B cell (primary cell): ENCODE data around the gene RPSA. TPM values are rescaled to one million over a fixed set of nuclear protein-coding genes. Genes with fewer than 3 reads are reported as not detected.

Experiments used
- ATAC-seq: fragments of 200-7000 bp; cut with Tn5 transposase; one replicate; pipeline ENCODE4 v1.10.0; 2021; ENCODE audit warnings: low read depth, mild to moderate bottlenecking, moderate number of reproducible peaks, moderate library complexity
- CTCF ChIA-PET: fragments of 350-600 bp; sonication (Branson Sonifier 250); formaldehyde crosslinking; loops from one replicate; lab custom pipeline; 2021; ENCODE audit warnings: antibody characterized with exemption, inconsistent platforms; lab: Charles Lee
- POLR2A ChIA-PET: fragments of 350-600 bp; sonication (Branson Sonifier 250); formaldehyde crosslinking; loops from one replicate; lab custom pipeline; 2021; ENCODE audit warnings: antibody characterized with exemption; lab: Charles Lee
- DNase-seq: peaks from one replicate; pipeline ENCODE4 v3.0.0; 2013
- H2AFZ ChIP-seq: 2 replicates; pipeline ENCODE4 v1.6.1; 2012; ENCODE audit warnings: mild to moderate bottlenecking, low read depth, low read length; ENCODE audit not compliant: insufficient read depth, poor library complexity, severe bottlenecking
- H3K27ac ChIP-seq, 2 donors: 1 replicate in 1 of 2; 2 replicates in 1 of 2; pipeline ENCODE4 v1.5.1; 2012 to 2013; ENCODE audit warnings: low read length in 2 of 2, mild to moderate bottlenecking in 2 of 2, moderate library complexity in 1 of 2
- H3K27me3 ChIP-seq, 4 experiments: fragments of 200-600 bp in 1 of 4; sonication (generic) in 1 of 4; replicated peaks in 1 of 4; 1 replicate in 2 of 4; 2 replicates in 2 of 4; pipeline versions ENCODE4 v1.6.1 to v1.7.0; 2013 to 2016; ENCODE audit warnings: low read length in 3 of 4, mild to moderate bottlenecking in 2 of 4, mixed read lengths in 1 of 4, moderate library complexity in 1 of 4; ENCODE audit not compliant: insufficient read depth in 4 of 4, control insufficient read depth in 3 of 4; ENCODE audit errors: control extremely low read depth in 1 of 4
- H3K36me3 ChIP-seq, 2 experiments: replicated peaks in 1 of 2; 1 replicate in 1 of 2; 2 replicates in 1 of 2; pipeline versions ENCODE4 v1.6.1 to v1.7.1; 2013; ENCODE audit warnings: low read length in 1 of 2; ENCODE audit not compliant: insufficient read depth in 2 of 2, control insufficient read depth in 1 of 2; ENCODE audit errors: control extremely low read depth in 1 of 2, extremely low read depth in 1 of 2
- H3K4me1 ChIP-seq, 2 donors: fragments of 200-600 bp in 1 of 2; sonication (generic) in 1 of 2; 1 replicate in 1 of 2; 2 replicates in 1 of 2; pipeline versions ENCODE4 v1.5.1 to v1.6.1; 2013 to 2017; ENCODE audit warnings: low read length in 2 of 2; ENCODE audit not compliant: control insufficient read depth in 2 of 2, insufficient read depth in 2 of 2
- H3K4me2 ChIP-seq: replicated peaks from 2 replicates; pipeline ENCODE3; 2012; ENCODE audit warnings: mild to moderate bottlenecking, low read depth, low read length; ENCODE audit not compliant: poor library complexity, severe bottlenecking
- H3K4me3 ChIP-seq, 5 experiments: fragments of 200-600 bp in 1 of 5; sonication (generic) in 1 of 5; 1 replicate in 3 of 5; 2 replicates in 2 of 5; pipeline versions ENCODE4 v1.5.1 to v1.7.0; 2011 to 2016; ENCODE audit warnings: low read length in 4 of 5, mild to moderate bottlenecking in 4 of 5, low read depth in 2 of 5, control low read depth in 1 of 5, moderate library complexity in 1 of 5; ENCODE audit not compliant: insufficient read depth in 1 of 5; ENCODE audit errors: control extremely low read depth in 1 of 5, extremely low read depth in 1 of 5
- H3K79me2 ChIP-seq: fragments of 200-600 bp; sonication (generic); one replicate; pipeline ENCODE4 v1.6.0; 2016; ENCODE audit warnings: low read length; ENCODE audit not compliant: control insufficient read depth, insufficient read depth
- H3K9ac ChIP-seq: fragments of 200-600 bp; sonication (generic); 2 replicates; pipeline ENCODE4 v1.6.1; 2017; ENCODE audit warnings: mild to moderate bottlenecking, low read length, moderate library complexity
- H3K9me3 ChIP-seq, 3 donors: one replicate each; pipeline versions ENCODE4 v1.6.1 to v1.7.1; 2013; ENCODE audit warnings: low read length in 2 of 3; ENCODE audit not compliant: control insufficient read depth in 2 of 3, insufficient read depth in 1 of 3; ENCODE audit errors: control extremely low read depth in 1 of 3
- H4K20me1 ChIP-seq: 2 replicates; pipeline ENCODE4 v1.6.0; 2012; ENCODE audit warnings: mild to moderate bottlenecking, low read length; ENCODE audit not compliant: insufficient read depth, control insufficient read depth, poor library complexity, severe bottlenecking
- H3K27ac Mint-ChIP-seq: one replicate; pipeline ENCODE4 v1.8.0; 2021; ENCODE audit warnings: mixed read lengths
- H3K27me3 Mint-ChIP-seq: one replicate; pipeline ENCODE4 v1.8.0; 2021; ENCODE audit warnings: mixed read lengths
- H3K4me1 Mint-ChIP-seq: one replicate; pipeline ENCODE4 v1.8.0; 2021; ENCODE audit warnings: mixed read lengths
- H3K4me3 Mint-ChIP-seq: one replicate; pipeline ENCODE4 v1.8.0; 2021; ENCODE audit warnings: mixed read lengths
- H3K9me3 Mint-ChIP-seq: one replicate; pipeline ENCODE4 v1.8.0; 2022; ENCODE audit warnings: mixed read lengths; ENCODE audit not compliant: insufficient read depth
- EZH2 ChIP-seq: IDR thresholded peaks from 2 replicates; pipeline ENCODE4 v1.6.1; 2012; ENCODE audit warnings: borderline replicate concordance, low read depth, mild to moderate bottlenecking, moderate library complexity, low read length; ENCODE audit not compliant: insufficient read depth, poor library complexity, severe bottlenecking
- WGBS: methylation state at CpG from one replicate; pipeline ENCODE4 v1.1.5; 2013; ENCODE audit warnings: missing lambda C conversion rate; ENCODE audit not compliant: insufficient coverage; 5-methylcytosine and 5-hydroxymethylcytosine counted together
- intact Hi-C: fragments of 100-400 bp; cut with micrococcal nuclease; formaldehyde crosslinking; loops from one replicate; pipeline ENCODE4 v1.10.0; 2022
- polyA plus RNA-seq: library from polyadenylated mRNA; depleted of rRNA; stranded (reverse); fragments of >200 nt; gene quantifications from 2 replicates; pipeline ENCODE4 v1.2.3, GENCODE V29; 2012
- total RNA-seq, 2 donors: library from RNA; stranded (reverse); fragments of 120-200 nt in 1 of 2; gene quantifications; 1 replicate in 1 of 2; 2 replicates in 1 of 2; pipeline versions ENCODE4 v1.2.3 to v1.2.4, GENCODE V29; 2013 to 2022
- TF ChIP-seq, protein P1 (sequence below): fragments of 200-600 bp; IDR thresholded peaks from one replicate; pipeline ENCODE4 v1.8.0; 2022; ENCODE audit warnings: antibody characterized with exemption, mild to moderate bottlenecking

Gene RPSA
- total and polyA plus RNA-seq, 2 donors (not counting 1 experiment from before 2014, with no cell fraction given), result 1,460 to 2,522 TPM

DNA sequence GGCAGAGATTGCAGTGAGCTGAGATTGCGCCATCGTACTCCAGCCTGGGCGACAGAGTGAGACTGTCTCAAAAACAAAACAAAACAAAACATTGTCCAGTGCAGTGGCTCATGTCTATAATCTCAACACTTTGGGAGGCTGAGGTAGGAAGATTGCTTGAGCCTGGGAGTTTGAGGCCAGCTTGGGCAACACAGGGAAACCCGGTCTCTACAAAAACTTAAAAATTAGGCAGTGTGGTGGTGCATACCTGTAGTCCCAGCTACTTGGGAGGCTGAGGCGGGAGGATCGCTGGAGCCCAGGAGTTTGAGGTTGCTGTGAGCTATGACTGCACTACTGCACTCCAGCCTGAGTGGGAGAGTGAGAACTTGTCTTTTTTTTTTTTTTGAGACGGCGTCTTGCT lies 33.8 kb downstream of the RPSA start:
- no peaks in the 10 kb centered on the region for H3K27me3 ChIP-seq
- 70% methylated on average over 4 of the region's 8 CpGs for WGBS

DNA sequence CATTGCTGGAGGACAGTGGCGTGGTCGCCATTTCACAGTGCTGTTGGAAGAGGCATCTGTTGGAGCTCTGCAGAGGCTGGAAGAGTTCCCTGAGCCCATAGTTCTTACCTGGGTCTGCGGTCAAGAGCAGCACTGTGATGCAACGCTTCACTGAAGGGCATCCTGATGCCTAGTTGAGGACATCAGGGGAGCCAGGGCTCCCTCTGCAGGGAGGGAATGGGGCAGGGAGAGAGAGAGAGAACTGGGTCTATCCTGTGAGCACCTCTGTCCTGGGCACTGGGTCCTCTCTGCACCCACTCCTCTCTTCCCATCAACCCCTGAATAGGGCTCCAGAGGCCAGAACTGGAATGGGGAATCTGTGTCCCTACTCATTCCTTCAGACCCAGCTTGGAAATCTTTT lies 37.0 kb downstream of the RPSA start:
- DNase-seq (no peak), ATAC-seq (no peak)
- H3K27ac ChIP-seq, result no peak overlapping the region
- H3K36me3 ChIP-seq, result no peaks in the 10 kb centered on the region
- no peaks in the 10 kb centered on the region for H3K9me3 ChIP-seq
- ChIA-PET CTCF (interaction anchor here (0.8 to 1.8 kb wide), 2 partner anchors 12 to 28 kb away, joined by 3 to 6 read pairs; no protein-coding TSS in a partner anchor), POLR2A (no interaction called here)
- intact Hi-C loops, result no loop called here
- H2AFZ ChIP-seq, result no peak overlapping the region
- no peak overlapping the region for H3K4me2 ChIP-seq
- Mint-ChIP-seq H3K9me3 (no peaks in the 10 kb centered on the region), H3K4me1 (peaks cover 2% of the 10 kb centered on the region), H3K27me3 (peaks cover 4% of the 10 kb centered on the region), H3K27ac (no peak overlapping the region), H3K4me3 (no peak overlapping the region)
- H3K27me3 ChIP-seq, result peaks cover 0 to 4% (median 0%) of the 10 kb centered on the region in 4 experiments
- TF ChIP-seq, protein P1, sequence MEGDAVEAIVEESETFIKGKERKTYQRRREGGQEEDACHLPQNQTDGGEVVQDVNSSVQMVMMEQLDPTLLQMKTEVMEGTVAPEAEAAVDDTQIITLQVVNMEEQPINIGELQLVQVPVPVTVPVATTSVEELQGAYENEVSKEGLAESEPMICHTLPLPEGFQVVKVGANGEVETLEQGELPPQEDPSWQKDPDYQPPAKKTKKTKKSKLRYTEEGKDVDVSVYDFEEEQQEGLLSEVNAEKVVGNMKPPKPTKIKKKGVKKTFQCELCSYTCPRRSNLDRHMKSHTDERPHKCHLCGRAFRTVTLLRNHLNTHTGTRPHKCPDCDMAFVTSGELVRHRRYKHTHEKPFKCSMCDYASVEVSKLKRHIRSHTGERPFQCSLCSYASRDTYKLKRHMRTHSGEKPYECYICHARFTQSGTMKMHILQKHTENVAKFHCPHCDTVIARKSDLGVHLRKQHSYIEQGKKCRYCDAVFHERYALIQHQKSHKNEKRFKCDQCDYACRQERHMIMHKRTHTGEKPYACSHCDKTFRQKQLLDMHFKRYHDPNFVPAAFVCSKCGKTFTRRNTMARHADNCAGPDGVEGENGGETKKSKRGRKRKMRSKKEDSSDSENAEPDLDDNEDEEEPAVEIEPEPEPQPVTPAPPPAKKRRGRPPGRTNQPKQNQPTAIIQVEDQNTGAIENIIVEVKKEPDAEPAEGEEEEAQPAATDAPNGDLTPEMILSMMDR, result no peak
- TF ChIP-seq EZH2, result no peak
- no peak overlapping the region for H3K4me3 ChIP-seq
- H4K20me1 ChIP-seq, result no peaks in the 10 kb centered on the region
- H3K9ac ChIP-seq, result no peak overlapping the region
- WGBS, result 91% methylated on average over 4 of the region's 4 CpGs
- H3K4me1 ChIP-seq, result no peaks in the 10 kb centered on the region
- no peaks in the 10 kb centered on the region for H3K79me2 ChIP-seq

More for the DNA sequence above, 33.8 kb downstream of the RPSA start:
- Mint-ChIP-seq H3K9me3 (no peaks in the 10 kb centered on the region), H3K4me1 (no peaks in the 10 kb centered on the region), H3K27ac (no peak overlapping the region), H3K27me3 (peaks cover 4% of the 10 kb centered on the region), H3K4me3 (no peak overlapping the region)
- H3K79me2 ChIP-seq, result no peaks in the 10 kb centered on the region
- no peaks in the 10 kb centered on the region for H3K36me3 ChIP-seq
- no peak for TF ChIP-seq EZH2
- TF ChIP-seq, protein P1, result no peak
- H3K9me3 ChIP-seq, result no peaks in the 10 kb centered on the region
- no peak overlapping the region for H3K9ac ChIP-seq
- DNase-seq (no peak), ATAC-seq (no peak)
- no peak overlapping the region for H3K4me3 ChIP-seq
- no peak overlapping the region for H2AFZ ChIP-seq
- no peaks in the 10 kb centered on the region for H3K4me1 ChIP-seq
- ChIA-PET POLR2A (no interaction called here), CTCF (interaction anchor here (0.7 kb wide), 1 partner anchor 17 kb away, joined by 5 read pairs; no protein-coding TSS in a partner anchor)
- no peak overlapping the region for H3K27ac ChIP-seq
- intact Hi-C loops, result no loop called here
- H4K20me1 ChIP-seq, result no peaks in the 10 kb centered on the region
- H3K4me2 ChIP-seq, result no peak overlapping the region
